Body of pancreas (tissue), 4 donors: ENCODE data around the gene IKZF2.

Experiments
- POLR2A ChIP-seq, 3 donors: fragments of 450-650 bp; IDR thresholded peaks; one replicate each; pipeline ENCODE4 v1.6.1; 2016; ENCODE audit warnings: antibody characterized with exemption in 3 of 3, mild to moderate bottlenecking in 2 of 3
- TF ChIP-seq, protein P1 (sequence below), 7 experiments: fragments of 450-650 bp in 4 of 7; fragments of 200-600 bp in 3 of 7; sonication (generic) in 3 of 7; IDR thresholded peaks; one replicate each; pipeline ENCODE4 v1.5.1; 2016 to 2019; ENCODE audit warnings: antibody characterized with exemption in 7 of 7

DNA sequence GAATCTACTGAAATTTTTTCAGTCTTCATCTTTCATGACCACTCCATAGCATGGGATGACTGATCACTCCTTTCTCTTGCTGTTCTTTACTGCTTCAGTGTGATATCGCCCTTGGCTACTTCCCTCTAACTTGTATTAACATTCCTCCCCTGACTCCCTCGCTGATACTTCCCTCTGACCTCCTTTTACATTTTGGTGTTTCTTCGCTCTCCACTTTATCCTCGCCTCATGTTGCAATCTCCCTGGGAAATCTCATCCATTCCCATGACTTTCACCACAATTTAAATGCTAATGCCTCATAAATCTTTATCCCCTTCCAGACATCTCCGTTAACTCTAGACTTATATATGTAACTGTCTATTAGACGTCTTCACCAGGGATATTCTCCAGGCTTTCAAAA lies 167.3 kb downstream of the IKZF2 start:
- TF ChIP-seq, protein P1, sequence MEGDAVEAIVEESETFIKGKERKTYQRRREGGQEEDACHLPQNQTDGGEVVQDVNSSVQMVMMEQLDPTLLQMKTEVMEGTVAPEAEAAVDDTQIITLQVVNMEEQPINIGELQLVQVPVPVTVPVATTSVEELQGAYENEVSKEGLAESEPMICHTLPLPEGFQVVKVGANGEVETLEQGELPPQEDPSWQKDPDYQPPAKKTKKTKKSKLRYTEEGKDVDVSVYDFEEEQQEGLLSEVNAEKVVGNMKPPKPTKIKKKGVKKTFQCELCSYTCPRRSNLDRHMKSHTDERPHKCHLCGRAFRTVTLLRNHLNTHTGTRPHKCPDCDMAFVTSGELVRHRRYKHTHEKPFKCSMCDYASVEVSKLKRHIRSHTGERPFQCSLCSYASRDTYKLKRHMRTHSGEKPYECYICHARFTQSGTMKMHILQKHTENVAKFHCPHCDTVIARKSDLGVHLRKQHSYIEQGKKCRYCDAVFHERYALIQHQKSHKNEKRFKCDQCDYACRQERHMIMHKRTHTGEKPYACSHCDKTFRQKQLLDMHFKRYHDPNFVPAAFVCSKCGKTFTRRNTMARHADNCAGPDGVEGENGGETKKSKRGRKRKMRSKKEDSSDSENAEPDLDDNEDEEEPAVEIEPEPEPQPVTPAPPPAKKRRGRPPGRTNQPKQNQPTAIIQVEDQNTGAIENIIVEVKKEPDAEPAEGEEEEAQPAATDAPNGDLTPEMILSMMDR (IDR thresholded peaks at IDR 0.05), result no peak
- no peak for TF ChIP-seq POLR2A (IDR thresholded peaks at IDR 0.05)
